PFSK-1 (cell line): ENCODE measurements around the gene ACTR8.

ENCODE experiments used
- FOXP2 ChIP-seq: optimal IDR thresholded peaks from 2 replicates; pipeline ENCODE3; 2011; ENCODE audit warnings: borderline replicate concordance, control low read depth, inconsistent platforms; ENCODE audit not compliant: insufficient read depth; ENCODE audit errors: extremely low read length, extremely low read depth
- POLR2AphosphoS5 ChIP-seq: IDR thresholded peaks from 2 replicates; pipeline ENCODE4 v1.6.1; 2012; ENCODE audit warnings: low read depth, mild to moderate bottlenecking, control low read depth, low read length, moderate library complexity
- SIN3A ChIP-seq: IDR thresholded peaks from 2 replicates; pipeline ENCODE4 v1.6.1; 2012; ENCODE audit warnings: mild to moderate bottlenecking, low read length, moderate library complexity, borderline replicate concordance; ENCODE audit not compliant: insufficient read depth
- TAF1 ChIP-seq: IDR thresholded peaks from 2 replicates; pipeline ENCODE4 v1.6.1; 2012; ENCODE audit warnings: low read length, control low read depth, borderline replicate concordance; ENCODE audit not compliant: insufficient read depth
- TF ChIP-seq, protein P1 (sequence below), 2 experiments: IDR thresholded peaks; 2 replicates each; pipeline versions ENCODE4 v1.6.1 to v1.8.0; 2011 to 2012; ENCODE audit warnings: low read depth in 2 of 2, low read length in 2 of 2, control low read depth in 1 of 2, inconsistent platforms in 1 of 2, mild to moderate bottlenecking in 1 of 2, moderate library complexity in 1 of 2; ENCODE audit not compliant: insufficient read depth in 1 of 2

Gene ACTR8

DNA sequence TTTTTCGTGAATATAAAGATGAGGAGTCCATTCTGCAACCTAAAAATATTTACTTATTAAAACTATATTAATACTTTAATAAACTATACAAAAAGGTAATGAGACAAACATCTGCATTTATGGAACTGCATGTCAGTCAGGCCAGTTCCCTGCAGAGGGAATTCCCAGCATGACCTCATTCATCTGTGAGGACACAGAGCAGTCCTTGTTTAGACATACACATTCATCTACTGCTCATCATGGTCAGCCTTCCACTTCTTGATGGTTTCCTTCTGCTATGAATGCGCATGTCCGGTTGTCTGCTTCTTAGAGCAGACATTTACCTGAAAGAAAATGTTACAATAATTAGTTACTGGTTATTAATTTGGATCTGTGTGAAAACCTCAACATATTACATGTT is 3.3 kb upstream of the ACTR8 start:
- TF ChIP-seq, protein P1, sequence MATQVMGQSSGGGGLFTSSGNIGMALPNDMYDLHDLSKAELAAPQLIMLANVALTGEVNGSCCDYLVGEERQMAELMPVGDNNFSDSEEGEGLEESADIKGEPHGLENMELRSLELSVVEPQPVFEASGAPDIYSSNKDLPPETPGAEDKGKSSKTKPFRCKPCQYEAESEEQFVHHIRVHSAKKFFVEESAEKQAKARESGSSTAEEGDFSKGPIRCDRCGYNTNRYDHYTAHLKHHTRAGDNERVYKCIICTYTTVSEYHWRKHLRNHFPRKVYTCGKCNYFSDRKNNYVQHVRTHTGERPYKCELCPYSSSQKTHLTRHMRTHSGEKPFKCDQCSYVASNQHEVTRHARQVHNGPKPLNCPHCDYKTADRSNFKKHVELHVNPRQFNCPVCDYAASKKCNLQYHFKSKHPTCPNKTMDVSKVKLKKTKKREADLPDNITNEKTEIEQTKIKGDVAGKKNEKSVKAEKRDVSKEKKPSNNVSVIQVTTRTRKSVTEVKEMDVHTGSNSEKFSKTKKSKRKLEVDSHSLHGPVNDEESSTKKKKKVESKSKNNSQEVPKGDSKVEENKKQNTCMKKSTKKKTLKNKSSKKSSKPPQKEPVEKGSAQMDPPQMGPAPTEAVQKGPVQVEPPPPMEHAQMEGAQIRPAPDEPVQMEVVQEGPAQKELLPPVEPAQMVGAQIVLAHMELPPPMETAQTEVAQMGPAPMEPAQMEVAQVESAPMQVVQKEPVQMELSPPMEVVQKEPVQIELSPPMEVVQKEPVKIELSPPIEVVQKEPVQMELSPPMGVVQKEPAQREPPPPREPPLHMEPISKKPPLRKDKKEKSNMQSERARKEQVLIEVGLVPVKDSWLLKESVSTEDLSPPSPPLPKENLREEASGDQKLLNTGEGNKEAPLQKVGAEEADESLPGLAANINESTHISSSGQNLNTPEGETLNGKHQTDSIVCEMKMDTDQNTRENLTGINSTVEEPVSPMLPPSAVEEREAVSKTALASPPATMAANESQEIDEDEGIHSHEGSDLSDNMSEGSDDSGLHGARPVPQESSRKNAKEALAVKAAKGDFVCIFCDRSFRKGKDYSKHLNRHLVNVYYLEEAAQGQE (IDR thresholded peaks at IDR 0.05; ENCODE audit: insufficient read depth in 1 of 2, low read depth in 2 of 2, low read length in 2 of 2), result no peak
- TF ChIP-seq POLR2AphosphoS5, result no peak
- TF ChIP-seq SIN3A, result no peak
- no peak for TF ChIP-seq FOXP2
- TF ChIP-seq TAF1, result no peak

DNA sequence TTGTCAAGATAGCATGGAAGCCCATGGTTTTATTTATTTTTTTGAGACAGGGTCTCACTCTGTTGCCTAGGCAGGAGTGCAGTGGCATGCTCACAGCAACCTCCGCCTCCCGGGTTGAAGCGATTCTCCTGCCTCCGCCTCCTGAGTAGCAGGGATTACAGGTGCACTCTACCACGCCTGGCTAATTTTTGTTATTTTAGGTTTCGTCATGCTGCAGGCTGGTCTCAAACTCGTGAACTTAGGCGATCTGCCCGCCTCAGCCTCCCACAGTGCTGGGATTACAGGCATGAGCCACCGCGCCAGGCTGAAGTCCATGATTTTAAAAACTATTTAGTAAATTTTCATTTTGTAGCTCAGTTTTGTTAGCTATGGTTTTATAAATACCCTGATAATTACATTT is 2.7 kb upstream of the ACTR8 start:
- TF ChIP-seq TAF1 (no peak), POLR2AphosphoS5 (no peak), FOXP2 (no peak), SIN3A (no peak)
- TF ChIP-seq, protein P1 (IDR thresholded peaks at IDR 0.05; ENCODE audit: insufficient read depth in 1 of 2, low read depth in 2 of 2, low read length in 2 of 2), result no peak

DNA sequence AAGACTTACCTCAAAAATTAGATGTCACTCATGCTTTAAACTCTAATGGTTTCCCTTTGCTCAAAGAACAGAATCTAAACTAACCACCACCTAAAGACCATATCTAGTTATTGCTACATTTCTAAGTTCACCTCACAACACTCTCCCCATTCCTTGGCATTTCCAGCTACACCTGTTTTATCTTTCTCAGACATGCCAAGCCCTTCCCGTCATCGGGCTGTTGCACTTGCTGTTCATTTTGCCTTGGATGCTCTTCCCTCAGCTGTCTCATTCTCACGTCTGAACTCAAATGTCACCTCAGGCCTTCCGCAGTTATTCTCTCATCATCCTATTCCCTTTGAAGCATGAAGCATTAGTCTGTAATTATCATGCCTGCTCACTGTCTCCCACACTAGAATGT is 1.1 kb upstream of the ACTR8 start:
- TF ChIP-seq SIN3A (no peak), TAF1 (no peak), FOXP2 (no peak), POLR2AphosphoS5 (no peak)
- TF ChIP-seq, protein P1 (IDR thresholded peaks at IDR 0.05; ENCODE audit: insufficient read depth in 1 of 2, low read depth in 2 of 2, low read length in 2 of 2), result no peak

DNA sequence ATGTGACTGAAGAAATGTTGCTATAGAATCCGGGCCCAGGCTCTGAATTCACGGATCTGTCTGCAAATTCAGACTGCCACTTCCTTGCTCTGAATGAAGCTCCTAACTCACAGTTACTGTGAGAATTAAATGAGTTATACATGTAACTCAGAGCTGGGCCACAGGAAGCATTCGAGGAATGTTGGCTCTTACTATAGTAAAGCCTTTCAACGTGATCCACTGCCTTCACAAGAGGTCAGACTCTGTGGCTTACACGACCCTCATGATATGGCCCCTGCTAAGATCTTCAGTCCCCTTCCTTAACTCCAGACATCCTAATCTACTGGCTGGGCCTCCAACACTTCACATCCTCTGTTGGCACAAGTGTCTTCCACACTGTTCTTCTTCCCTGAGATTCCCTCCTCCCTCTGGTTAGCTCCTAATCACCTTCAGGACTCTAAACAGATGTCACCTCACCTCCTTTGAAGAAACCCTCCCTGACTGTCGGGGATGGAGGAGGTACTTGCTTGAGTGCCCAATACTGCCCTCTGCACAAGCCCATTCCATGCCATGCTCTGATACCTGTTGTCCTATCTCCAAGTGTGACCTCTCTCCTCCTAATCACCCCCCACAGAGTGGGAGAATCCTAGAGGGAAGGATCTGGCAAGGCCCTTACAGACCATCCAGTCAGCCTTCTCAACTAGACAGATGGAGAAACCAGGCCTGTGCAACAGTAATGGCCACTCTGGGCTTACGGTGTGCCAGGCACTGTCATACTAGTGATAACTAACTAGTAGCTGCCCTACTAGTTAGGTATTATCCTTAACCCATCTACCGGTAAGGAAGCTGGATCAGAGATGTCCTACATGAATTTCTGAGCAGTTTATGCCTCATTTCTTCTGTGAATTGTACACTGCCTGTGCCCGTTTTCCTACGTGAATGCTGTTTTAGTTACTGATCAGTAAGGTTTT is 1.3 kb downstream of the ACTR8 start:
- TF ChIP-seq, protein P1 (IDR thresholded peaks at IDR 0.05; ENCODE audit: insufficient read depth in 1 of 2, low read depth in 2 of 2, low read length in 2 of 2), result no peak
- TF ChIP-seq POLR2AphosphoS5, result no peak
- no peak for TF ChIP-seq SIN3A
- TF ChIP-seq FOXP2, result no peak
- TF ChIP-seq TAF1, result no peak
